Activated gamma-delta T cell treated with anti-CD3 and anti-CD28 coated beads, Interleukin-2, amount 50 U/mL, for 16 hours (primary cell): ENCODE measurements around the gene PSAPL1.

ENCODE experiments used
- DNase-seq: peaks from one replicate; pipeline ENCODE4 v3.0.0-alpha.2; 2020; ENCODE audit warnings: low read depth

Gene PSAPL1, protein sequence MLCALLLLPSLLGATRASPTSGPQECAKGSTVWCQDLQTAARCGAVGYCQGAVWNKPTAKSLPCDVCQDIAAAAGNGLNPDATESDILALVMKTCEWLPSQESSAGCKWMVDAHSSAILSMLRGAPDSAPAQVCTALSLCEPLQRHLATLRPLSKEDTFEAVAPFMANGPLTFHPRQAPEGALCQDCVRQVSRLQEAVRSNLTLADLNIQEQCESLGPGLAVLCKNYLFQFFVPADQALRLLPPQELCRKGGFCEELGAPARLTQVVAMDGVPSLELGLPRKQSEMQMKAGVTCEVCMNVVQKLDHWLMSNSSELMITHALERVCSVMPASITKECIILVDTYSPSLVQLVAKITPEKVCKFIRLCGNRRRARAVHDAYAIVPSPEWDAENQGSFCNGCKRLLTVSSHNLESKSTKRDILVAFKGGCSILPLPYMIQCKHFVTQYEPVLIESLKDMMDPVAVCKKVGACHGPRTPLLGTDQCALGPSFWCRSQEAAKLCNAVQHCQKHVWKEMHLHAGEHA

GRCh38 chr4:7434766-7435150 lies at the start of gene PSAPL1:
PSAPL1 (minus strand) TSS chr4:7434930; CDS start chr4:7434879, 51 bp downstream.
- DNase-seq, result no peak

DNA sequence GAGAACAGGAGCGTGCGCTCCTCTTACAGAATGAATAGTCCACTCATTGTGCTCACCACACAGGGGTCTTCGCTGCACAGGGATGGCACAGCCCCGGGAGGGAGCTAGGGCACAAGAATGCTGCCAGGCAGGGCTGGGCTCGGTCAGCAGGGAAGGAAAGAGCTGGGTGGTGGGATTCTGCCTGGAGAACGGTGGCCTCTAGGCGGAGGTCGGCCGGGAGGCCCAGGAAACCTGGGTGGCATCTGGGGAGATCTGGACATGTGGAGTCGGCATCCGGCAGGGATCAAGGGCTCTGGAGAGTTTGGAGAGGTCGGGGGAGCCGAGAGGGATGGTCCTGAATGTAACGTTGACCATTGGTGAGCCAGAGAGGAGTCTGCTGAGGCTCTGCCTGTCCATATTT lies 46.5 kb upstream of the PSAPL1 start:
- no peak for DNase-seq

DNA sequence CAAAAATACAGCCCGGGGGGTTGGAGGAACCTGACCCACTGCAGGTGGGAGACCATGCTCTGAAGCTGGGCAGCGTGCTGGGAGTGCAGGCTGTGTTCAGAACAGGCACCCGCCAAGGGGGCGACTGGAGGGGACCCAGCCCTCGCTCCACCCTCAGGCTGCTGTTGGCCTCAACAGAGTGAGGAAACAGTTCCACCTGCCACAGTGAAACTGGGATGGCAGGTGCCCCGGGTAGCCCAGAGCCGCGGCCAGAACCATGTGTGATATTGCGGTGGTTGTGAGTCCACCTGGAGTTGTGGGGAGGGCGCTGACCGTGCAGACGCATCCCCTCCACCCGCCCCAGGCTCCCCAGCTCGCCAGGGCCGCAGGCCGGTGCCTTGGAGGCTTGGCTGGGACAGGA lies 45.7 kb upstream of the PSAPL1 start:
- DNase-seq, result no peak

DNA sequence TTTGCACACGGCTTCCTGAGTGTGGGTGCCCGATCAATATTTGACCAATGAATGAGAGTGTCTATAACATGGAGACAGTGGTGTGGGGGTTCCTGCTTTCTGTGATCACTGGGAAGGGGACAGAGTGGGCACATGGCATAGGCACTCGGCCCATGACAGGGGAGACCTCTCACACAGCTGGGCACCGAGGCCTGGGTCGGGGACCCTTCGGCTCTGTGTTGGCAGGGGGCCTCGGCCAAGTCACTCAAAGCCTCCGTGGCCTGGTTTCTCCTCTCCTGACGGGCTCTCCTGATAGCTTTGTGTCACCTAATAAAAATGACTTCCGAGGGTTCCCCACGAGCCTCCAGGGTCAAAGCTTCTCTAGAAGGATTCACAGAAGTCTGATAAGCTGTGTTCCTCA lies 43.9 kb upstream of the PSAPL1 start:
- DNase-seq, result no peak

DNA sequence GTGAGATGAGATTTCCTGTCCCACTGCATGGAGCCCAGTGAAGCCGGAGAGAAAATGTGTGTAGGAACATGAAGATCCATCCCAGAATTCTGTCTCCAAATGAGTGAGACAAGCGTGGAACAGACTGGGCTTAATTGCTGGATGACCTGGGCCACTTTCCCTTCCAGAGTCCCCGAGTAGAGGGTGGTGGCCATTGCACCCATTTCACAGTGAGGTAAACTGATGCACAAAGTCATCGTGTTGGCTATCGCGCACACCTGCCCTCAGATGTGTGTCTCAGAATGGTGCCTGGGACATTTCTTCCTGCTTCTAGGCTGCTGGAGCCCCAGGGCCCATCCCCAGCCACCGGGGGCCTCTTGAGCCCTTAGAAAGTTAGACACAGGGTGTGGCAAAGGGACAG lies 43.0 kb upstream of the PSAPL1 start:
- DNase-seq, result no peak

GRCh38 chr4:7476820-7477219 lies 42.1 kb upstream of the PSAPL1 start:
- no peak for DNase-seq

DNA sequence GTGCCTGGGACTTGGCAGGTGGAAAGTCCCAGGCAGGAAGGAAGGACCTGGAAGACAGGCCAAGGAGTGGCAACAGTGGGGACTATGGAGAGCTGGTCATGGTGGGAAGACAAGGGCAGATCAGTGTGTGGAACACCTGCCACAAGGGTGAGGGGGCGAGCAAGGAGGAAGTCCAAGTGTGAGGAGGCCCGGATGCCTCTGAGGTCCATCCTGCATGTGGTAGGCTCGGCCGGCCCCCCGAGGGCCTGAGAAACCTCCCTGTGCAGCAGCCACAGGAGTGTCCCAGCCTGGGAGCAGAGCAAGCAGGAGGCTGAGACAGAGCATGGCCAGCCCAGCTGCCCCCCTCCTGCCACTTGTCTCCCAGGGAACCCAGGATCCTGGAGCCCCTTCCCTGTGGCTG lies 40.5 kb upstream of the PSAPL1 start:
- DNase-seq, result no peak

- DNase-seq, result no peak
Measured at GRCh38 chr4:7474320-7474719, 39.6 kb upstream of the PSAPL1 start.

GRCh38 chr4:7473081-7473480 lies 38.4 kb upstream of the PSAPL1 start:
- DNase-seq, result no peak

- no peak for DNase-seq
Measured at GRCh38 chr4:7472442-7473013, 37.8 kb upstream of the PSAPL1 start.

GRCh38 chr4:7470522-7471128 lies 35.9 kb upstream of the PSAPL1 start:
- DNase-seq, result no peak

GRCh38 chr4:7470111-7470510 lies 35.4 kb upstream of the PSAPL1 start:
- no peak for DNase-seq

DNA sequence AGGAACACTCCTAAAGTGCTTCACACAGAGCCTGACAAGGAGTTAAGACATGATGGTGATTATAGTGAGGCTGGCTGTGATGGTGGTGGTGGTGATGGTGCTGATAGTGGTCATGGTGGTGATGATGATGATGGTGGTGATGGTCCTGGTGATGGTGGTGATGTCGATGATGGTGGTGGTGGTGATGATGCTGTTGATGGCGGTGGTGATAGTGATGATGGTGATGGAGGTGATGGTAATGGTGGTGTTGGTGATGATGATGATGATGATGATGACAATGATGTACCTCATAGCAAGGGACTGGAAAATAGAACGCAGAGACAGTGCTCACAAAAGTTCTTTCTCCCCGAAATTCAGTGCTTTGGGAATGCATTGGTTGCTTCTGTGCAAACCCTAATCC lies 34.3 kb upstream of the PSAPL1 start:
- DNase-seq, result no peak

GRCh38 chr4:7467471-7467870 lies 32.7 kb upstream of the PSAPL1 start:
- no peak for DNase-seq

- DNase-seq, result no peak
Measured at GRCh38 chr4:7466904-7467303, 32.2 kb upstream of the PSAPL1 start.

GRCh38 chr4:7466215-7466614 lies 31.5 kb upstream of the PSAPL1 start:
- no peak for DNase-seq

DNA sequence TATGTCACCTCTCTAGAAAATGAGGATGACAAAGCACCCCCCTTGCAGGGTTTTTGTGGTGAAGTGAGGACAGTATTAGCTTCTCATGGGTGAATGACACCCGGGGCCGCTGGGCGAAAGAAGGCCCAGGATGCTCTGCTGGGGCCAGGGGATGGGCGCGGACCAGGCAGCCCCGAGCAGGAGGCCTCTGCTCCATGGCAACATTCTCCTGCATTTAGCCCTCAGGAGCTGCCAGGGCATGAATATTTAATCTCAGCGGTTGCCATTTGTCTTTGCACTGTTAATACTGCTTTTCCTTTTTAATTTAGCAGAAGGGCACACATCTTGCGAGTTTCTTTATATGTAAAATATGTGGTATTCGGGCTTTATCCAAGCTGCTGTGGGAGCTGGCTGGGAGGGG lies 30.3 kb upstream of the PSAPL1 start:
- DNase-seq, result no peak

DNA sequence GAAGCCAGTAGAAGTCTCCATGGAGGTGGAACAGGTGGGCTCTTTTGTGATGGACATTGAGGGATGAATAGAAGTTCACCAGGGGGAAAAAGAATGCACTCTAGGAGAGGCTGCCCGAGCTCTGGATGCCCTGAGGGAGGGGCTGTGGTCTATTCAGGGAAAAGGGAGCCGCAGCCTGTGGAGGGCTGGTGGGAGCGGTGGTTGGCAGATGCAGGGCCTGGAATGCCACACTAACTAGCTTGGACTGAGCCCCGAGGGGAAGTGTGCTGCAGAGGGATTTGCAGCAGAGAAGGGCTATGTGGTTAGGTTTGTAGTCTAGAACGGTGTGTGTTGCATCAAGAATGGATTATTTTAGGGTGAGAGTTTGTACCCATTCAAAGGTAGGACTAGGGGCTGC lies 29.5 kb upstream of the PSAPL1 start:
- DNase-seq, result no peak

DNA sequence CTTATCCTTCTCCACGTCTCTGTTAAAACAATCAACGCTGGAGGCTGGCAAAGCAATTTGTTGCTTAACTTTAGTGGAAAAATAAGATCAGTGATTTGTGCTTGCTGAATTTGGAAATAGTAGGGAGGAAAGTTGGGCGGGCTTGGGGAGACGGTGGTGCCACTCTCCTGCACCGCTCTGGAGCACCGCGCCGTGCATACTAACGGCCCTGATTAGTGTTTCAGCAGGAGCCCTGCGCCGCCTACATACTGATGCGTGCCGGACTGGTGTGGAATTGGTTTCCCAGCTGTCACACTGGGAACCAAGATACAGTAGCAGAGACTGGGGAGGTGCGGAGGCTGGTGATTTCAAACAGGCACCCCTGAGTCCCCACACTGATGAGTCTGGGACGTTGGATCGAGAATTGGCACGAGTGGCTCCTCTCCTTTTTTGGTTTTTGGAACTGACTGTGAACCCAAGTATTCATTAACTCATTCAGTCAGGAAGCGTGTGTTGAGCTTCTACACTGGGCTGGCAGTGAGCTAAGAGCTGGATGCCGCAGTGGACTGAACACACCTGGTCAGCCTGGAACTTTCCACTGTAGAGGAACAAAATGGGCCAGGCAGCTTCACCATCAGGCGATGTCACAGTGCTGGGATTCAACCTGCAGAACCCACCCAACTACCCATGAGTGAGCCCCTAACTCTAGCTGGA lies 29.0 kb upstream of the PSAPL1 start:
- DNase-seq, result no peak

GRCh38 chr4:7462509-7462971 lies 27.8 kb upstream of the PSAPL1 start:
- no peak for DNase-seq

GRCh38 chr4:7461230-7461629 lies 26.5 kb upstream of the PSAPL1 start:
- no peak for DNase-seq

DNA sequence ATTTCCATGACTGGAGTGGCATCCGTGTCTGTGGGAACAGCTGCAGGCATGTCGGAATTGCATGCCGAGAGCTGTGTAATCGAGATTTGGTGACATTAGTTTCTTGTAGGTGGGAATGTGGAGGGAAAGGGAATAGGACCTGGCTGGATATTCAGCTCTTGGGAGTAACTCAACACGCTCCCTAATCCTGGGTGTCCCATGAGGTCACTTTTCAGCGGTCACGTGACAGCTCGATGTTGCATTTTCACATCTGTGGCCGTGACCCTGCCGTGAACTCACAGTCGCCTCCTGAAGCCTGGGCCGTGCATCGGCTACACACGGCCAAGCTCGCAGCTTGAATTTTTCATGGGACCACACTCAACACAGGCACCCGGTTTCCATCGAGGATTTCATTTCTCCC lies 25.8 kb upstream of the PSAPL1 start:
- DNase-seq, result no peak

DNA sequence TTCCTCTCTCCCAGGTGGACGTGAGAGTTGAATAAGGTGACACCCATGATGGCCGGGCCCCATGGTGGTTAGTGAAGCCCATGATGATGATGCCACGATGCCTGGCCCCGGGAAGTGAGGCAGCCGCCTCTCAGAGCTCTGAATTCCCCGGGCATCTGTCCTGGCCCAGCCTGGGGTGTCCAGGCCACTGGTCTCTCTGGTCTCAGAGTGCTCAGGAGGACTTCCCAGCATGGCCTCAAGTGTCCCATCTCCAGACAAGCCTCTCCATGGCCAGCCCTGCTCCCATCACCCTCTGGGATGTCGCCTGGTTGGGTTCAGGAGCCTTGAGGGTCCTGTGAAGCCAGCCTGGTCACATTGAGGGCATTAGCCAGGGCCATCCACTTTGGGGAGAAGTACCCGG lies 24.7 kb upstream of the PSAPL1 start:
- DNase-seq, result no peak
